SW480 (cell line): ENCODE measurements around the gene PLXNC1.

Experiments used
- DNase-seq: peaks from one replicate; pipeline ENCODE4 v3.0.0-alpha.2; 2016; ENCODE audit warnings: low spot score

Gene PLXNC1

DNA sequence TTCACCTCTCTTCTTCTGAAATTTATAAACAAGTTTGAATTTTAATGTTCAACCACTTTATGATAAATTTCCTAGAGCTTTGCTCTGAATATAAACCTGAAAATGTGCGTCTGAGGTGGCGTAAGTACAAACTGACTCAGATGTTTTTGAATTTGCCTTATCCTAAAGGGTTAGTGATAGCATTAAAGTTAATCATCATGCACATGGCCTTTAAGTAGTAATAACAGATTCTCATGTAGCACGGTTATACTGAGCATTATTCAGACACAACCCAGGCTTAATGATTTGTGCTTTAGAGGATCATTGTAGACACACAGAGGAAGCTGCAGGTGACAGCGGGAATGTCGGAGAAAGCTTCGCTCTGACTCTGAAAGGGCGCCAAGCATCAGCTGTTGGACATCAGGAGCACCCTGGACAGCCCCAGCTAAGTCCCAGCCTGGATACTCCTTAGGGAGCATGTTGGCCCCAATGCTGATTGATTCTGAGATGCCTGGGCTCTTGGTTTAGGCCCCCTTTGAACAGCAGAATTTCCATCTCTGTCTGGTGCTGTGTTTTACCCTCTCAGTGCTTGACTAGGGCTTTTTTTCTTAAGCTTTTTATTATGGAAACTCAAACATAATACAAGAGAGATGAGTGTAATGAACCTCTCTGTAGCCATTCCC, 91.1 kb downstream of the PLXNC1 start:
- DNase-seq, result no peak

DNA sequence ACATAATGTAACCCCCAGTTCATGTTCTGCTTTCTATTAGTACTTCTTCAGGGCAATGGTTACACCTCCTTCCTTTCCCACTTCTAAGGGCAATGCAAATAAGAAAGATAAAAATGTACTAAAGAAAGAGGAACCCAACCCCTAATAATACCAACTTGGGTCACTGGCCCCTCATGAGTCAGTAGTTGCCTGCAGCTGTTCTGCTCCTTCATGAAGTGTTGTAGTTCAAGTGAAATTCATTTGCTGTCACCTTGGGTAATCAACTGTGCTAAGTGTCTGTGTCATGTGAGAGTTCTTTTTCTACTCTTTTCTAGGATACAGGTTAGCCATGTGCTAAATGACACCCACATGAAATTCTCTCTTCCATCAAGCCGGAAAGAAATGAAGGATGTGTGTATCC, 91.8 kb downstream of the PLXNC1 start:
- no peak for DNase-seq

DNA sequence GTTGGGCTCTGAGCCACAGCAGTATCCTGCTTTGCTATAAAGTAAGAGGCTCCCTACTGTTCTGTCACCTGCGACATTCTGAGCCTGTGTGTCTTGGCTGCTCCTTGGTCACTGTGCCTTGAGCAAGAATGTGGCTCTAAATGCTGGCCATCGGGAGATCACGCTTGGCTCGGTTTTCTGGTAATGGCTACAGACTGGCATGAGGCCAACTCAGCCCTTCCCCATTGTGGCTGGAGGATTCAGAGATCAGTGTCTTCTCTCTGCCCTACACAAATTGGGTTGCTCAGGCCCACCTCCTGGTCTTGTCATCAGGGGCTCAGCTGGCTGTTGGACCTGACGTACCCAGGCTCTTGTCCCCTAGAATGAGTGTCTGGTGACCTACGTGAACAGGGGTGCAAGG, 94.5 kb downstream of the PLXNC1 start:
- DNase-seq, result no peak

DNA sequence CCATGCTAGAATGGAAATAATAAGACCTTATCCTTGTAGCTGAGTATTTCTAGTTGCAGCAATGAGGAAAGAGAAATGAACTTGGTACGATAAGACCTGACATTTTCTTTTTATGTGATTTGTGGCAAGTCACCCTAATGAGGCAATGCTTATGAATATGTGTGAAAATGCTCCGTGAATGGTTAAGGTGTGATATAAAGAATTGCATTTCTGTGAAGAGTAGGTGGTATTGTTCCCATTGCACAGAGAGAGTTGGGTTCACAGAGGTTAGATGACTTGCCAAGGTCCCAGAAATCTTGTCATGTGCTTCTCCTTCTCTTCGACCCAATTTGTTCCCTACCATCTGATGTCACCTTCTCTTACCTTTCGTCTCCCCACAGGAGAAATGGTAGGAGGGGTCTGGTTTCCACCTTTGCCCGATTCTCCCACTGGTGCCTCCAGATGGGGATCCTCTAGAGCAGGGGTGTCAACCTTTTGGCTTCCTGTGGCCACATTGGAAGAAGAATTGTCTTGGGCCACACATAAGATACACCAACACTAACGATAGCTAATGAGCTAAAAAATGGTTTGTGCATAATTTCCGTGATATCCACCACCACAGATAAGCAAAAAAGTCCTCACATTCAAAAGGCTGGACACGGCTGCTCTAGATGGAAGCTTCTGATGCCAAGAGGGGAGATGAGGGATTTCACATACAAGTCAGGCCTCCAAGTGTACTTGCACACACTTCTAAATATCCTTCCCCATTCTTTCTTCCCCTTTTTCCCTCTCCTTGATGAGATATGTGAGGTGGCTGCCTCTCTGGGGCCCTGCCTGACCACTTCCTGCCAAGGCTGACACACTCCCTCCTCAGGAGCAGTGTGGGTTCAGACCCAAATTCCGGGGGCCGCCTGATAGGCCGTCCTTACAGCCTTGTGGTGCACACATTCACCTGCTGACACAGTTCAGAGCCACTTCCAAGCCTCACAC, 96.1 kb downstream of the PLXNC1 start:
- DNase-seq, result no peak

DNA sequence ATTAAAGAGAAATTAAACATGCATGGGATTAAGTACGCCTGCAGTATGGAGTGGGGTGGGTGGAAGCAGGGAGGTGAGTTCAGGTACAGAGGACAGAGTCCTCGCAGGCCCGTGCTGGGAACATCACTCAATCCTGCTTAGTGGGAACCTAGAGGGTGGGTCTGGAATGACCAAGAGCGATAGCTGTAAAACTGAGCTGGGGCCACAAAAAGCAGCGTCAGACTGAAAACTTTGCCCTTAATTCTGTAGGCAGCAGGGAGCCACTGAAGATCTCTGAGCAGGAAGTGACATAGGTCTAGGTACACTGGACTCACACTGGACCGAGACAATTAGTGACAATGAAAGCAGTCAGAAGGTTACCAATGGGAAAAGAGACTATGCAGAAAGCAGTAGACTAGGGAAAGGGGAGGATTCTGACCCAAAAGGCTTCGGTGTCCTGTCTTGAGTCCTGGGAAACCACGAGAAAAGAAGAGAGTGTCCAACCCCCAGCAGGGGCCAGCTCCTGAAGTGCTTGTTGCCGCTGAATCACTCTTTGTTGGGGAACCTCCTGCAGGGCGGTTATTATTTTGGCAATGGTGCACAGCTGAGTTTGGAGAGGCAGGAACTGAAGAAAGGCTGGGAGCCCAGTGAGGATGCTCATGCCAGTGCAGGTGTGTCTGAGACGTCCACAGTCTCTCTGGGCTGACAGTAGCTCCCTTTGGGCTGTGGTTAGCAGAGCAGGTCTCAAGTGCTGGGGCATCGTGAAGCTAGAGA, 97.4 kb downstream of the PLXNC1 start:
- no peak for DNase-seq

DNA sequence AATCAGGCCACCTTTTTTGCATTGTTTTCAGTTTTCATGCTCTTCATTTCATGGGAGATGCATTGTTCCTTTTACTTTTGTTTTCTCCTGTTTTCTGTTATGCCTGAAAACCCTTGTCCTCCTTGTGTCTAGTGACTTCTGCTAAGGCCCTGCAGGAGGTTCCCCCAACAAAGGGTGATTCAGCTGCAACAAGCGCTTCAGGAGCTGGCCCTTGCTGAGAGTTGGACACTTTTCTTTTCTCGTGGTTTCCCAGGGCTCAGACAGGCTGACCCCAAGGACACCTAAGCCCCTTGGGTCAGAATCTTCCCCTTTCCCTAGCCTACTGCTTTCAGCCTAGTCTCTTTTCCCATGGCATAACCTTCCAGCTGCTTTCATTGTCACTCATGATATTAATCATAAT, 98.9 kb downstream of the PLXNC1 start:
- DNase-seq, result no peak

DNA sequence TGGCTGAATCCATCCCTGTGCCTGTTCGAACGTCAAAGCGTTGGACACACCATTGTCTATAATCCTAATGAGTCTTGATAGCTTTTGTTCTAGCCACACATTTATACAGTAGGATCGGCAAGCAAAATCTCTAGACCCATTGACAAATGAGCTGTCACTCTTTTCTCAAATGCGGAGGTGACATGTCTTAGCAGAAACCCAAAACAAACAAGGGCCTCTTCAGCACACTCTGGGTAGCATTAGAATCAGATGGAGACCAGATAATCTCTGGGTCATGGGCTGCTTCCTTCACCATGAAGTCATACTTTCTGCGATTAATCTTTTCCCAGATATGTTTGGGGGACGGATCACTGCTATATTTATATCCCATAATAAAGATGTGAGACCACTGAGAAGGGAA, 100.2 kb downstream of the PLXNC1 start:
- no peak for DNase-seq

DNA sequence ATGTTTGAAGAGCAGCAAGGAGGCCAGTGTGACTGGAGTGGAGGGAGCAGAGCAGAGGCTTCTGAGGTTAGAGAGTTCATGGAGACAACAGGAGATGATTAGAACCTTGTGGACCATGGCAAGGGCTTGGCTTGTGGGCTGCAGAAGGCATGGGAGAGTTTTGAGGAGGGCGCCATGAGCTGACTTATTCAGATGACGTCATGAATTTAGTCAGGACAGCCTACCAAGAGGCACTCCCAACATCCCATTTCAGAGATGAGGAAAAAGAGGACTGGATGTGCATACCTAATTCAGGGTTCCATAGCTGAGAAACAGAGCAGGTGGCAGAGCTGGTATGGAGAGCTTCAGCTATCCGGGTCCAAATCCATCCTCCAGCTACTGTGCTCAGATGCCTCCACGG, 101.8 kb downstream of the PLXNC1 start:
- DNase-seq, result no peak

DNA sequence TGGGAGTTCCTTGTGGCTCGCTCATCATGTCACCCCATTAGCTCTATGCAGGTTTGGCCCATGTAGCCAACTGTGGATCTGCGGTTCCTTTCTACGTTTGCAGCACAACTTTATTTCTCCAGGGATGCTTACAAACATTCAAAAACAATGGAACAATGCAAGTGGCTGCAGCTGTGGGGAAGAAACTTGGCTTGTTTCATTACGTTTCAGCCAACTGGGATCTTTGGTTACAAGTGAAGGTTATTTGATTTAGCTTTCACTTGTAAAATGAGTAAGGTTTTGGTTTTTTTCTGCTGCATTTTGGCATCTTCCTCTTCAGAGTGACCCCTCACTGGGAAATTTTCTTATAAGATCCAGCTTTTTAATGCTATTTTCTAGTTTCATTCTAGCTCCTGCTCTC, 105.9 kb downstream of the PLXNC1 start:
- no peak for DNase-seq

DNA sequence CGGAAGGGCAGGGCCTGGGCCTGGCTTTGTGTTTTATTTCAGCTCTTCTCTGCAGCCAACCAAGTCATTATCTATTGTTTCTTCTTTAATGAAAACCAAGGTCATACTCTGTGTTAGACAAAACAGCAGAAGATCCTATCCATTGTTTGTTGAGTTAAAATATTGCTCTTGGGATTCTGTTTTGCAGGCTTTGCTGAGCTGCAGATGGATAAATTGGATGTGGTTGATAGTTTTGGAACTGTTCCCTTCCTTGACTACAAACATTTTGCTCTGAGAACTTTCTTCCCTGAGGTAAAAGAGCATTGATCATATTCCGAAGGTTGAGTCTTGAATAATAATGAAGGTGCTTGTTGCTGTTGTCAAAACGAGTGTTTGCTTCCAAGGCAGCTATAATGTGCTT, 106.6 kb downstream of the PLXNC1 start:
- DNase-seq, result no peak

DNA sequence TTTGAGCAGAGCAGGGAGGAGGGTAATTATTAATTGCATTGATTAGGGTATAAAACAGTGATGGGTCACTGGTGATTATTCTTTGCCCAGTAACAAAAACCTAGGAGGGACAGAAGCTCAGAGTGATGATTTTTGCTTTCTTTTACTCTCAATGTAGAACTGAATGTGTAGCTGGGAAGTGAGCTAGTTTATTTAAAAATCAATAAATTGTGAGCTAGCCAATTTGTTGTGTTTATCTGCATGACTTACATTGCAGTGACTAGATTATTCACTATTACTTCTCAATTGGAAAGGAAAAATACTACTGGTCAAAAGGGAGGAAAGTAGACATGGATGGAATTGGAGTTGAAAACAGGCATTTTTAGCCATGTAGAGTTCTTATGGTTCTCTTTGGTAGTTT, 107.1 kb downstream of the PLXNC1 start:
- DNase-seq, result no peak

DNA sequence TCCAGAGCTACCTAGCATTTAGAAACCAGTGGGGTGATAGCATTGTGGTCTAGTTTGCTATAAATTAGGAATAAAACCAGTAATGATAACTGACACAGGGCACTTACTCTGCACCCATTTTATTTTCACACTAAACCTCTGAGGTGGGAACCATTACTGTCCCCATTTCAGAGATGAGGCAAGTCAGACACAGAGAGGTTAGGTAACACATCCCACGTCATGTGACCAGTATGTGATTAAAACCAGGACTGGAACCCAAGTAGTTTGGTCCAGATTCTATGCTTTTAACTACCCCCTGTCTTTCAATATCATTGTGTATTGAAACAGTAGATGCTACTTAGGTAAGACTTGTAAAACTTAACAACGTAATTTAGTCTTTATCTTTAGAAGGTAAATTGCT, 110.2 kb downstream of the PLXNC1 start:
- no peak for DNase-seq

DNA sequence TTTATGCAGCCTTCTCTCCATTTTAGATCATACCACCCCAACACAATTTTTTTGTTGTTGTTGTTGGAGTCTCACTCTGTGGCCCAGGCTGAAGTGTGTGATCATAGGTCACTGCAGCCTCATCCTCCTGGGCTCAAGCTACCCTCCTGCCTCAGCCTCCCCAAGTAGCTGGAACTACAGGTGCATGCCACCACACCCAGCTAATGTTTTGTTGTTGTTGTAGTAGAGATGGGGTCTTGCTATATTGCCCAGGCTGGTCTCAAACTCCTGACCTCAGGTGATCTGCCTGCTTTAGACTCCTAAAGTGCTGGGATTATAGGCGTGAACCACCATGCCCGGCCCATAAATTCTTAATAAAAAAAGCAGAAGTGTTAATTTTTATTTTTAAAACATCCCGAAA, 111.6 kb downstream of the PLXNC1 start:
- DNase-seq, result no peak

DNA sequence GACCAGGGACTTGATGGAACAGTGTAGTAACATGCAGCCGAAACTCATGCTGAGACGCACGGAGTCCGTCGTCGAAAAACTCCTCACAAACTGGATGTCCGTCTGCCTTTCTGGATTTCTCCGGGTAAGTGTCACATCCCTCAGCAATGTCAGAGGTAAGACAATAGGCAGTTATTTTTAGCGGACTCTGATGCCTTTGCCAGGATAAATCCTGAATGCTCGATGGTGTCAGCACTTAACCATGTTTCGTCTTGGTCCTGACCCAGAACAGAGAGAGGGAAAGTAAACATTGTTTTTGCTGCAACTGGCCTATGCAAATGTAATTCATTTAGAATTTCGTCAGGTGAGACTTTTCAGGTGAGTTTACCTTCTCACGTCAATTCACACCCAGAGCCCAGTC, 112.3 kb downstream of the PLXNC1 start:
- DNase-seq, result no peak

DNA sequence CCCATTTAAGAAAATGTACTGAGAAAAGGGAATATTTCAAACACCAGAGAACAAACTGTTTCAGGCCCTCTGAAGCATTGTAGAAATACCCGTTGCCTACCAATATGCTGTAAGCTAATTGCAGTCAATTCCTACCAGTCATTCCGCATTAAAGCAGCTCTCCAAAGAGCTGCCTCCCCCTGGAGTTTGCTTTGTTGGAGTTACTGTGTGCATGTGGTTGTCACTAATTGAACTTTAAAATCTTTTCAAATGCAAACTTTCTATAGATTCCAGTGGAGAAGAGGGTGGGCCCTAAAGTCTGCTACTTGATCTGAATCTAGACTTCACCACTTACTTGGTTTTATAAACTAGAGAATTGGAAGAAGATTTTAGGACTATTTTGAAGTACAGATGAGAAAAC, 112.7 kb downstream of the PLXNC1 start:
- no peak for DNase-seq

DNA sequence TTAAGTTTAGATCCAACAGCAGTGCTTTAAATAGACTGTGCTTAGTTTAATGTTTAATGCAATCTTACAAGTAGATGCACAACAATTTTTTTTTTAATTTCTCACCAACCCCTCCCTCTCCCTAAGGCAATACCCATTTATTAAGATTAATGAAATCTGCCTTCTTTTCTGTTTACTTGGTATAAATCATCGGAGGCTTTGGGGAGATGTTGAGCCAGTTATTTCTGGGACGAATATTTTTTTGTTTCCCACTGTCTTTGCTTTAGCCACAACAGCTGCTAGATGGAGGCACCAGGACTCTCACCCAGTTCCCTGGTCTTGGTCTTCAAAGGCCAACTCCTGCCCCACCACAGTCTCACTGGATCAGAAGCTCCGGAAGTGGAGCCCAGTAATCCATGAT, 113.4 kb downstream of the PLXNC1 start:
- no peak for DNase-seq

DNA sequence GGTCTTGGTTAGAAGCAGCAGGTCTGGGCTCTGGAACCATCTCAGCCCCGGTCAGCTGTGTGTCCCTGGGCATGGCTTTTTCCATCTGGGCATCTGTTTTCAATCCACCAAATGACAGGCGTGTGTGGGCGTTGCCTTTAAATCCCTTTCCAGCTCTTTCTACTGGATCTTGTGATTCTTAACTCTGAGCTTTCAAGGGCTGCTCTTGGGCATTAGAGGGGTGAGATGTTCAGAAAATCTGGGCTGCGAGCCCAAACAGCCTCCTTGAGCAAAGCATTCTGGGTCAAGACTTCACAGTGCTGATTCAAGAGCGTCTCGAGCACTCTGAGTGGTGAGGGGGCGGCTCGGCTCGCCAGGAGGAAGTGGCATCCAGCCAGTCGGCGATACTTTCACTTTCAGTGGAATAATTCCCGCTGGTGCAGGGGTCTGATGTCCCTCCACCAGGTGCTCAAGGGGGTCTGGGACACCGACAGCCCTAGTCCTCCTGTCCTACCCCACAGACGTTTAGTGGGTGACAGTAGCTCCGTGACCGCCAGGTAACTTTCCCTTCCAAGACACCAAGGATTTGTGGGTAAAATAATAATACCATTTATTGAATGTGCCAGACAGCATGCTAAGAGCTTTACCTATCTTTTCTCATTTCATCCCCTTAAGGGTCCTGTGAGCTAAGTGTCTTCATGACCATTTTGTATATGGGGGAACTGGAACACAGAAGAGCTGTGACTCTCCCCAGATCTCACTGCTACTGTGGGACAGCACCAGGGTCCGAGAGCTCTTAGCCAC, 114.0 kb downstream of the PLXNC1 start:
- peak; percentile 30 for DNase-seq

DNA sequence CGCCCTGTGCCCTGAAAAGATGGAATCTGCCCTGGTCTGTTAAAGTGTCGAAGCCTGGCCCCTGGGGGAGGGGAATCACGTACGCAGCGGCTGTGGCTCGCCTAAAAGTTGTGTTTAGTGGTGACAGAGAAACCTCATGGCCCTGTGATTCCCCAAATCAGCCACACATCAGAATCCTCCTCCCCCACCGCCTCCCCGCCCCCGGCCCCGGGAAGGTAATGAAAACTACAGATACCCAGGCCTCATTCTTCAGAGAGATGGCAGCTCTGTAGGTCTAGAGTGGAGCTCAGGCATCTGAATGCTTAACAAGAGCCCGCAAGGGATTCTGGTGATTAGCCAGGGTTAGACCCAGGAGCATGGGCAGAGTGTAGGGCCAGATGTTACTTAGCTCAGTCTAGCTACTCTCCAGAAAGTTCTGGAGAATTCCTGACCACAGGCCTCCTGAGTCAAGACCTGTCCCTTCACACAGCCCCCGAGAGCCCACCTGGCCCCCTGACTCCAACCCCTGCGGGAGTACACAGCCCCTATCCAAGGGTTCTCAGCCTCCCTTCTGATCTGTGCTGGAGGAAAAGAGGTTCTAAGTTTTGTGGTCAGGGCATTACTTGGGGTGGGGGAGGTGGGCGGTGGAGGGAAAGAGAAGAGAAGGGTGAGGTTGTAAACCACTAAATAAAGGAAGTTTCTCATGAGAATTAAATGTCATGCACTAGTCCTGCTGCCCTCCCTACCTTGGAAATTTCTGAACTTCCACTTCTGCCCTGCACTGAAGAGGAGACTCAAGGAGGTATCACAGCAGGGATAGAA, 114.8 kb downstream of the PLXNC1 start:
- DNase-seq, result no peak

DNA sequence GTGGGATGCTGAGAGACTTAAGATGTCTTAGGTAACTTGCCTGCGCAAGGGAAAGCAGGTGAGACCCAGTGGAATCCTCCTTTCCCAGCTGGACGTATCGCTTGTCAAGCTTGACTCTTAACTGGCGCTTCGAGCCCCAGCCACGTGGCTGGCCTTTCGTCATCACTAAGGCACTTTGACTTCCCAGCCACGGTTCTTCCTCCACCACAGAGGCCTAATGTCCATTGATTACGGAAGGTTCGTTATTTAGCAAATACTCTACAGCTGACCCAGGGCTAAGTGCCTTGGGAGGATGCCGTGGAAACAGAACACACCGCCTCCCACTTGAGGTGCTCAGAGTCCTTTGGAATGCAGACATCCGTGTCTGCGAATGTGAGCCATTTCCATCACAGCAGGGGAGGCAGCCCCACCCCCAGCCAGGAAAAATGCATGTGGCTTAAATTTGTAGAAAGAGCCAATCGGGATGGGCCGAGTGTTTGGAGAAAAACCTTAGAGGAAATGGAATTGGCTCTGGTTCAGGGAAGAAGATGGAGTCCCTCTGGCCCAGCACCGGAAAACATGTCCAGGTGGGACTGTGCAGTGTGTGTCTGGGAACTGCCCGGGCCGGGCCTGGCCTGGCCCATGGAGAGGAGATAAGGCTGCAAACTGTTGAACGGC, 115.7 kb downstream of the PLXNC1 start:
- DNase-seq, result no peak

DNA sequence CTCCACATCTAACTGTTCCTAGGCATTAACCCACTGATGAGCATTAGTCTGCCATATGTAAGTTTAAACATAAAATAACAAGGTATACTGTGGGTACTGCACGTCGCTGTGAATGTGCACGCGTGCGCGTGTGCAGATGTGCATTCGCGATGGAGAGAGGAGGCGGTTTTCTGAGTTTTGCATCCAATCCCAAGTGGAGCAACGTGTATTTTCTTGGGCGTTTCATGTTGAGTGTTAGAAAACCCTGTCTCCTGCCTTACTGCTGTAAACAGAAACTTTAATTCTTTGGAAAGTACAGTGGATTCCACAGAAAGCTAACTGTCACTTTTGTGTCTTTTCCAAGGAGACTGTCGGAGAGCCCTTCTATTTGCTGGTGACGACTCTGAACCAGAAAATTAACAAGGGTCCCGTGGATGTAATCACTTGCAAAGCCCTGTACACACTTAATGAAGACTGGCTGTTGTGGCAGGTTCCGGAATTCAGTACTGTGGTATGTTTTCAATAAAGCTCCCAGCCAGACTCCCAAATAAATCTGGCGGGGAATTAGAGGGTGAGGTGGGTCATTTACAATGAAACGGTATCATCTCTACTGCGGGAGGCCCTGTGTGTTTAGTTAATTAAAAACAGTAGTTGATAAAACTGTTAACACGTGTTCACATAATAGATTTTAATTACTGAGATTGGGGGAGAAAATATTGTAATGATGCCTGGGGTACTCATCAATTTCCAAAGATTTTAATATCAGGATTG, 116.5 kb downstream of the PLXNC1 start:
- no peak for DNase-seq
